ENCODE results near the gene PARD6A.
A peak's percentile ranks its signal among the peaks of the same experiment; 100 is the strongest.

The PARD6A gene

DNA sequence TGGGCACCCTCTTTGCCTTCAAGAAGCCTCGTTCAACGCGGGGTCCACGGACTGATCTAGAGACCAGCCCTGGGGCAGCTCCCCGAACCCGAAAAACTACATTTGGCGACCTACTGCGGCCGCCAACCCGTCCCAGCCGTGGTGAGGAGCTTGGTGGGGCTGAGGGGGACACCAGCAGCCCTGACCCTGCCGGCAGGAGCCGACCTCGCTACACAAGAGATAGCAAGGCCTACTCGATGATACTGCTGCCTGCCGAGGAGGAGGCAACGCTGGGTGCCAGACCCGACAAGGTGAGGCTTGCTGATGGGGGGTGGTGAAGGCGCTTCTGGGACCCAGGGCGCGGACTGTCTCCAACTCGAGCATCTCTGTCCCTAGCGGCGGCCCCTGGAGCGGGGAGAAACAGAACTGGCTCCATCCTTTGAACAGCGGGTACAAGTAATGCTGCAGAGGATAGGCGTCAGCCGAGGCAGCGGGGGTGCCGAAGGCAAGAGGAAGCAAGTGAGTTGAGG lies 6.3 kb upstream of the PARD6A start:
- DNase-seq, result no peak

GRCh38 chr16:67655363-67655762 lies 5.4 kb upstream of the PARD6A start:
- no peak for DNase-seq

DNA sequence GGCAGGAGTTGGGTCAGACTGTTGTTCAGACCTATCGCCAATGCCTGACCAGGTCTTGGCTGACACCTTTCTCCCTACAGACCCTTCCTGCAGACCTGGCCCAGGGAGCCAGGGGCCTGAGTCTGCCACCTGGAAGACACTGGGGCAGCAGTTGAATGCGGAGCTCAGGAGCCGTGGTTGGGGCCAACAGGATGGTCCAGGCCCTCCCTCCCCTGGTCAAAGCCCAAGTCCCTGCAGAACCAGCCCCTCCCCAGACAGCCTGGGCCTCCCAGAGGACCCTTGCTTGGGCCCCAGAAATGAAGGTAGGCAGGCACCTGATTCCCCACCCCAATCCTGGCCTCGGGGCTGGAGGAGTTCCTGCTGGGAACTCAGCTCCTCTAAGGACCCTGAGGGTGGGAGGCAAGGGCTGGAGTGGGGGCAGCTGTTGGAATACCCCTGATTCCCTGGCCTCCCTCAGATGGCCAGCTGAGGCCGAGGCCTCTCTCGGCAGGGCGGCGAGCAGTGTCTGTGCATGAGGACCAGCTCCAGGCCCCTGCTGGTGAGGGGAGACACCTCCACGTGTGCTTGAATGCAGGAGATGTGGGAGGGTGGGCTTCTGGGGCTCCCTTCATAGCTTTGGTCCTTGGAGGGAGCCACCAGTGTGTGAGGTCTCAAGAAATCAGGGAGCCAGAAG lies 4.3 kb upstream of the PARD6A start:
- no peak for DNase-seq

DNA sequence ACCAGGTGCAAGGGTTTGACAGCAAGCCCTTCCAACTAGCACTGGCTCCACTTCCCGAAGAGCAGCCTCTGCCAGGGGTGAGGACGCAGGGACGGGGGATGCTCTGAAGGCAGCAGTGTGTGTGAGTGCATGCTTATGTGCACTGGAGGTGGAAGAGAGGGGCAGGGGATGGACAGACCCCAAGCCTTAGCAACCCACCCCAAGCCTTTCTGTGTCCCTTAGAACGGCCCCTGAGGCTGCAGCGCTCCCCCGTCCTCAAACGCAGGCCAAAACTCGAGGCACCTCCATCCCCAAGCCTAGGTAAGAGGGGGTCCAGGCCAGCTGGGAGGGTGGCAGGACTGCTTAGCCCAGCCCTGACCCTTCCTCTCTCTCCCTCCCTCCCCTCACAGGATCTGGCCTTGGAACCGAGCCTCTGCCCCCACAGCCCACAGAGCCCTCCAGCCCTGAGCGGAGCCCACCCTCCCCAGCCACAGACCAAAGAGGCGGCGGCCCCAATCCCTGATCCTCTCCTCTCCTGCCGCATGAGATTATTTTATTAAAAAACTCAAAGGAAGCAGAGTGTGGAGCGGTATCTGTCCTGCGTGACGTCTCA lies 3.6 kb upstream of the PARD6A start:
- no peak for DNase-seq

GRCh38 chr16:67657751-67658518 lies 2.8 kb upstream of the PARD6A start:
- DNase-seq, result no peak

GRCh38 chr16:67658849-67659674 lies 1.7 kb upstream of the PARD6A start:
- no peak for DNase-seq

GRCh38 chr16:67659675-67660563 lies 841 bp upstream of the PARD6A start, which contains the start of gene ACD:
Gene ACD (minus strand): TSS chr16:67660260. CDS start chr16:67660220, 40 bp downstream.
- peak; percentile 53 for DNase-seq

- DNase-seq, result no peak
Observed at GRCh38 chr16:67661101-67661761, 471 bp downstream of the PARD6A start.

DNA sequence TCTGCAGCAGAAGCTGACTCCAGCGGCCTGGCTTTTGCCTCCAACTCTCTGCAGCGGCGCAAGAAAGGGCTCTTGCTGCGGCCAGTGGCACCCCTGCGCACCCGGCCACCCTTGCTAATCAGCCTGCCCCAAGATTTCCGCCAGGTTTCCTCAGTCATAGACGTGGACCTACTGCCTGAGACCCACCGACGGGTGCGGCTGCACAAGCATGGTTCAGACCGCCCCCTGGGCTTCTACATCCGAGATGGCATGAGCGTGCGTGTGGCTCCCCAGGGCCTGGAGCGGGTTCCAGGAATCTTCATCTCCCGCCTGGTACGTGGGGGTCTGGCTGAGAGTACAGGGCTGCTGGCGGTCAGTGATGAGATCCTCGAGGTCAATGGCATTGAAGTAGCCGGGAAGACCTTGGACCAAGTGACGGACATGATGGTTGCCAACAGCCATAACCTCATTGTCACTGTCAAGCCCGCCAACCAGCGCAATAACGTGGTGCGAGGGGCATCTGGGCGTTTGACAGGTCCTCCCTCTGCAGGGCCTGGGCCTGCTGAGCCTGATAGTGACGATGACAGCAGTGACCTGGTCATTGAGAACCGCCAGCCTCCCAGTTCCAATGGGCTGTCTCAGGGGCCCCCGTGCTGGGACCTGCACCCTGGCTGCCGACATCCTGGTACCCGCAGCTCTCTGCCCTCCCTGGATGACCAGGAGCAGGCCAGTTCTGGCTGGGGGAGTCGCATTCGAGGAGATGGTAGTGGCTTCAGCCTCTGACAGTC lies 1.3 kb downstream of the PARD6A start:
- no peak for DNase-seq

DNA sequence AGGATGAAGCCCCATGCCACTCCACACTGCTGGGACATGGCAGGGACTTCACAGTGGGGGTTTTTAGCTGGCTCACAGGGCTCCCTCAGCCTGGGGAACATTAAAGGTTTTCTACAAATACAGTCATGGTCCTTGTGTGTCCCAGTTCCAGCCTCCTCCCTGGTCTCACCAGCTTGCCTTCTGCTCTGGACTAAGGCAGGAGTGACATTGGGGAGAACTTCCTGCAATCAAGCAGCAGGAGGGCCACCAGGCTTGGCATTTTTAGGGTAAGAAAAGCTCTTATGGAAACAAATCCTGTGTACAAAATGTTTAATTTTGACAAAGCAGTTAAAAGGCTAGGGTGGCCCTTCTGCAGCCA lies 1.9 kb downstream of the PARD6A start:
- no peak for DNase-seq

GRCh38 chr16:67663151-67663876 lies 2.6 kb downstream of the PARD6A start:
- no peak for DNase-seq

GRCh38 chr16:67663877-67664222 lies 3.1 kb downstream of the PARD6A start:
- no peak for DNase-seq

DNA sequence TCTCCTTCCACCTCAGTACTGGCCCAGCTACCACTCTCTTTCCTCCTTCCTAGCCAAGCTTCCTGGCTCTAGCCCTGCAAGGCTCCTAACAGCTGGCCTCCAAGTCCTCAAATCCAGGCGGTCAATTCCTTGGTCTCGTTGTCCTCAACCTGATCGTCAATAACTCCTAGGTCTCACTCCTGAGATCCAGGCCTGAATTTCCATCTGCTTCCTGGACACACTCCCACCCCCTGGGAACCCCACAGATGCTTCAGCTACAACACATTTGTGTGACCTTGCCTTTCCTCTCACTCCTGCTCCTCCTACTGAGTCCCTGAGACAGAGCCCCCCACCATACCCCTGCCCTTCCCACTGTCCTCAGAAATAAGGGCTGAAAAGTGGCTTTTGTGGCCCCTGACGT lies 3.5 kb downstream of the PARD6A start:
- DNase-seq, result no peak

DNA sequence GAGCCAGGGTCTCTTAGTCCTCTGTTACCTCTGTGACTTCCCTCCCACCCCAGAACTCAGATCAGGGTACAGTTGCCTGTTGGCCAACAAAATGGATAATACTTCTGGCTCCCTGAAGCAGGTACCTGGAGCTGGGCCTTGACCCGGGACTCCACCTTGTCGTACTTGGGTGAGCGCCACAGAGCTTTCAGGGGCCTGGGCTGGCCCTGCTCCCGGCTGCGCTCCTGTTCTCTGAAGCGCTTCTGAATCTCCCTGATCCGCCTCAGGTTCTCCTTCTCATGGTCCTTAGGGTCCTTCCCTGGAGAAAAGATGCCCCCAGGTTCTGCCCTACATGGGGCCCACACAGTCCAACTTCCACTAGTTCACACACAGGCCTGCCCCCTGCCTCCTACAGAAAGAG lies 4.1 kb downstream of the PARD6A start:
- no peak for DNase-seq

DNA sequence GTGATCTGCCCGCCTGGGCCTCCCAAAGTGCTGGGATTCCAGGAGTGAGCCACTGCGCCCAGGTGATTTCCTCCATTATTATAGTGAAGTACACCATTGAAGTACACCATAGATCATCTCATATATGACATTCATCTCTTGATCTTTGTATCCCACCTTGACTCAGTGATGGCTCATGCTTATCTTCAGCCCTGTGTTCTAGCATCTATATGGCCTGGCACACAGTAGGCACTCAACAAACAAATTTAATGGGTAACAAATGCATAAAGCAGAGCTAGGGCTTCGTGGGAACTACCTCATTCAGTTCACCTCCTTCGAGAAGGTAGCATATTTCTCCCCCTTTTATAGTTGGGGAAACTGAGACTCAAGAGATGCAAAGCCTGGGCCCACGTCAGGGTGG lies 4.8 kb downstream of the PARD6A start:
- DNase-seq, result no peak

GRCh38 chr16:67666032-67666551 lies 5.3 kb downstream of the PARD6A start:
- no peak for DNase-seq

DNA sequence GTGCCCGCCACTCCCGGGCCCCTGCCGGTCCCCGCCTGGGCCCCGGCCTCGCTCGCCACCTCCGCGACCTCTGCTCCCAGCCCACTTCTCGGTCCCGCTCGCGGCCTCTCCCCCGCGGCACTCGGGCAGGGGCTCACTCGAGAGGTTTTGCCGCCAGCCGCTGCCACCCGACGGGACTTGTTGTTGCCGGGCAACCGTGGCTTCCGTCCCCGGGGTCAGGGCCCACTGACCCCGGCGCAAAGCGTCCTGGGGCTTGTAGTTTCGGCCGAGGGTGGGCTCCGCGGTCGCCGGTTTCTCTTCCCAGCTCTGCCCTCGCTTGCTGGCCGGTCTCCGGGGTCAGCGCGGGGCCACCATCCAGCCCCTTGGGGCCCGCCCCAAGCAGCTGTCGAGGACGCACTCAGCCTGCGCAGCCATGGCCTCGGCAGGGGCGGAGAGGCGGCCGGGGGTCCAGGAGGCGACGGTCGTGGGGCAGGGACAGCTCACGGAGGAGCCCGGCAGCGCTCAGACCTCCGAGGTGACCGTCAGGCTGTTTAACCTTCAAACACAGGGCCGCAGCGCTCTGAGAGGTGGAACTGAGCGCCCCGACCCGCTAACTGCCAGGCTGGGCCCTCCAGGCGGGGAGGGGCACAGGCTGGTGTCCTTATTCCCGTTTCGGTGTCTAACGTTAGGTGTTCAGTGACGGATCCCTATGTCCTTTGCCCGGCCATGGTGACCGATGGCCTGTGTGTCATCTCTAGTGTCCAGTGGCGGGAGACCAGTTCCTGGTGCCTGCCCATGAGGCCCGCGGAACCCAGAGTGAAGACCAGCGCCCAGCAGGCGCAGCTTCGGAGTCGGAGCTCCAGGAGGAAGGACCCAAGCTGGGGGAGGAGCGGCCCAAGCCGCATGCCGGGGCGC lies 6.0 kb downstream of the PARD6A start, which contains the start of the genes C16orf86 and ENKD1:
Gene C16orf86, plus strand, starts transcription at position 256 of the 894 bp plus-strand sequence. Its CDS starts 157 bp downstream, at position 413.
Gene ENKD1, minus strand, starts transcription at position 192 of the 894 bp plus-strand sequence. CDS start 308 bp downstream, outside the sequence.
- DNase-seq, result no peak

DNA sequence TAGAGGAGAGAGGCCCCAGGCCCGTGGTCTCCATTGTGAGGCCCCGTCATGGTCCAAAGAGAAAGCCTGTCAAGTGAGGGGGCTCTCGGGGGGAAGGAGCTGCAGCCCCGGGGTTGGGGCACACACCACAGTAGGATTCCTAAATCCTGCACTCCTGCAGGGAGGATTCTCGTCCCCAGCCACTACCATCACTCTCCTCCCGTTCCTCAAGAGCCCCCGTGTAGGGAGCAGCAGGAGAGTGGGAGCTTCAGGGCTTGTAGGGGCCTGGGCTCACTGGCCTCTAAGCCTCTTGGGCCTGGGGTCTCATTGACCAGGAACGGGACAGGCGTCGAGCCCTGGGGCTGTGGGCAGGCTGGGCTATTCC lies 6.7 kb downstream of the PARD6A start:
- no peak for DNase-seq

Measured in NCI-H1436 treated with DMSO at 0.1 percent for 48 hours (cell line).